MM.1S (cell line): Measurements from ENCODE around the gene APOB.

Experiments
- DNase-seq: peaks from one replicate; pipeline ENCODE4 v3.0.0-alpha.2; 2015
- H2AFZ ChIP-seq: fragments of 300-600 bp; sonication (generic); 2 replicates; pipeline ENCODE4 v1.6.0; 2016; ENCODE audit warnings: antibody characterized with exemption, low read length
- H3F3A ChIP-seq: fragments of 300-600 bp; sonication (generic); 2 replicates; pipeline ENCODE4 v1.6.1; 2016; ENCODE audit warnings: mild to moderate bottlenecking, antibody characterized with exemption, low read length, moderate library complexity, mixed read lengths; ENCODE audit not compliant: insufficient read depth
- H3K27ac ChIP-seq: fragments of 300-600 bp; sonication (generic); 2 replicates; pipeline ENCODE4 v1.5.1; 2016; ENCODE audit warnings: mild to moderate bottlenecking, low read length
- H3K27me3 ChIP-seq: fragments of 300-600 bp; sonication (generic); replicated peaks from 2 replicates; pipeline ENCODE4 v1.6.0; 2016; ENCODE audit warnings: low read length; ENCODE audit not compliant: insufficient read depth
- H3K36me3 ChIP-seq: fragments of 300-600 bp; sonication (generic); replicated peaks from 2 replicates; pipeline ENCODE4 v1.6.1; 2016; ENCODE audit warnings: mild to moderate bottlenecking, low read length, mixed read lengths; ENCODE audit not compliant: insufficient read depth
- H3K4me1 ChIP-seq: fragments of 300-600 bp; sonication (generic); 2 replicates; pipeline ENCODE4 v1.6.1; 2016; ENCODE audit warnings: low read length, mixed read lengths
- H3K4me2 ChIP-seq: fragments of 300-600 bp; sonication (generic); 2 replicates; pipeline ENCODE4 v1.6.0; 2016; ENCODE audit warnings: low read depth, low read length
- H3K4me3 ChIP-seq: fragments of 300-600 bp; sonication (generic); 2 replicates; pipeline ENCODE4 v1.5.1; 2016; ENCODE audit warnings: low read length, mixed read lengths
- H3K79me2 ChIP-seq: fragments of 300-600 bp; sonication (generic); 2 replicates; pipeline ENCODE4 v1.6.1; 2016; ENCODE audit warnings: mixed run types, low read length, mixed read lengths
- H3K9ac ChIP-seq: fragments of 300-600 bp; sonication (generic); 2 replicates; pipeline ENCODE4 v1.6.1; 2016; ENCODE audit warnings: low read length, mixed read lengths
- H3K9me2 ChIP-seq: fragments of 300-600 bp; sonication (generic); replicated peaks from 2 replicates; pipeline ENCODE4 v1.6.1; 2016; ENCODE audit warnings: mild to moderate bottlenecking, low read length, mixed read lengths; ENCODE audit not compliant: insufficient read depth
- H3K9me3 ChIP-seq: fragments of 300-600 bp; sonication (generic); replicated peaks from 2 replicates; pipeline ENCODE4 v1.6.1; 2016; ENCODE audit warnings: mild to moderate bottlenecking, low read length, mixed read lengths; ENCODE audit not compliant: insufficient read depth
- H4K20me1 ChIP-seq: fragments of 300-600 bp; sonication (generic); 2 replicates; pipeline ENCODE4 v1.6.1; 2016; ENCODE audit warnings: mild to moderate bottlenecking, low read length, moderate library complexity, mixed read lengths; ENCODE audit not compliant: insufficient read depth
- CTCF ChIP-seq: fragments of 300-600 bp; sonication (generic); IDR thresholded peaks from 2 replicates; pipeline ENCODE4 v1.5.1; 2016; ENCODE audit warnings: antibody characterized with exemption, low read length, mixed read lengths
- EZH2 ChIP-seq: fragments of 300-600 bp; sonication (generic); optimal IDR thresholded peaks from 2 replicates; pipeline ENCODE3; 2017; ENCODE audit warnings: low read depth, mild to moderate bottlenecking, antibody characterized with exemption, low read length, mixed read lengths
- EZH2phosphoT487 ChIP-seq: fragments of 300-600 bp; sonication (generic); IDR thresholded peaks from 2 replicates; pipeline ENCODE4 v1.6.1; 2018; ENCODE audit warnings: antibody characterized with exemption, low read length

The APOB gene

GRCh38 chr2:20959252-20959651, 84.6 kb downstream of the APOB start:
- H3K4me3 ChIP-seq: no peak overlapping the region
- no peak overlapping the region for H3K27ac ChIP-seq
- H3F3A ChIP-seq: no peaks in the 10 kb centered on the region
- H3K79me2 ChIP-seq: no peaks in the 10 kb centered on the region
- H3K4me2 ChIP-seq: no peak overlapping the region
- H3K4me1 ChIP-seq: no peaks in the 10 kb centered on the region
- H3K9ac ChIP-seq: no peak overlapping the region
- no peak for DNase-seq
- H2AFZ ChIP-seq: no peak overlapping the region
- no peaks in the 10 kb centered on the region for H3K9me2 ChIP-seq
- no peaks in the 10 kb centered on the region for H4K20me1 ChIP-seq
- TF ChIP-seq EZH2phosphoT487: no peak
- no peak for TF ChIP-seq CTCF
- TF ChIP-seq EZH2: no peak
- no peaks in the 10 kb centered on the region for H3K27me3 ChIP-seq
- H3K9me3 ChIP-seq: no peaks in the 10 kb centered on the region
- H3K36me3 ChIP-seq: no peaks in the 10 kb centered on the region

GRCh38 chr2:20957788-20958525, 85.9 kb downstream of the APOB start:
- Histone ChIP-seq H3F3A (no peaks in the 10 kb centered on the region), H3K9ac (no peak overlapping the region), H3K36me3 (no peaks in the 10 kb centered on the region), H3K4me3 (no peak overlapping the region), H3K27ac (no peak overlapping the region), H3K9me2 (no peaks in the 10 kb centered on the region), H3K4me2 (no peak overlapping the region), H3K9me3 (no peaks in the 10 kb centered on the region), H3K27me3 (no peaks in the 10 kb centered on the region), H3K79me2 (no peaks in the 10 kb centered on the region), H2AFZ (no peak overlapping the region), H4K20me1 (no peaks in the 10 kb centered on the region), H3K4me1 (no peaks in the 10 kb centered on the region)
- TF ChIP-seq CTCF: no peak
- TF ChIP-seq EZH2phosphoT487: no peak
- no peak for DNase-seq

GRCh38 chr2:20955277-20956026, 88.4 kb downstream of the APOB start:
- Histone ChIP-seq H3K4me1 (no peaks in the 10 kb centered on the region), H3K79me2 (no peaks in the 10 kb centered on the region), H2AFZ (no peak overlapping the region), H3K4me2 (no peak overlapping the region), H3K9ac (no peak overlapping the region), H3K27ac (no peak overlapping the region), H3K9me2 (no peaks in the 10 kb centered on the region), H3F3A (no peaks in the 10 kb centered on the region), H3K9me3 (no peaks in the 10 kb centered on the region), H3K27me3 (no peaks in the 10 kb centered on the region), H3K4me3 (no peak overlapping the region), H3K36me3 (no peaks in the 10 kb centered on the region), H4K20me1 (no peaks in the 10 kb centered on the region)
- TF ChIP-seq EZH2phosphoT487 (no peak), CTCF (no peak), EZH2 (no peak)
- DNase-seq: no peak
